Measurements from ENCODE around the gene TNFSF12. TPM values are rescaled to one million over a fixed set of nuclear protein-coding genes. Genes with fewer than 3 reads are reported as not detected.
"Not testable (repeated sequence)": the region's sequence is repeated elsewhere in the genome, so short reads cannot be mapped to it uniquely, and the experiment has no call there.

Gene TNFSF12
- total RNA-seq, 3 donors from 2014 or later: 4.6 to 6.5 (median 6.1) TPM

GRCh38 chr17:7593296-7593695, 44.4 kb downstream of the TNFSF12 start:
- no peak for DNase-seq
- H3K4me1 Mint-ChIP-seq (ENCODE audit: low read depth): no peaks in the 10 kb centered on the region
- no peak overlapping the region for H3K4me3 Mint-ChIP-seq
- no peaks in the 10 kb centered on the region for H3K9me3 Mint-ChIP-seq
- ATAC-seq: no peak
- no peaks in the 10 kb centered on the region for H3K27me3 Mint-ChIP-seq (ENCODE audit: low read depth)
- peaks cover 47% of the 10 kb centered on the region for H3K36me3 Mint-ChIP-seq (ENCODE audit: insufficient read depth)

- H3K4me1 Mint-ChIP-seq (ENCODE audit: low read depth); ATAC-seq; H3K9me3 Mint-ChIP-seq; H3K4me3 Mint-ChIP-seq; H3K27me3 Mint-ChIP-seq (ENCODE audit: low read depth); DNase-seq: not testable (repeated sequence)
- peaks cover 49% of the 10 kb centered on the region for H3K36me3 Mint-ChIP-seq (ENCODE audit: insufficient read depth)
These were observed 48.7 kb downstream of the TNFSF12 start for GRCh38 chr17:7597561-7597960.

- Mint-ChIP-seq H3K9me3 (no peaks in the 10 kb centered on the region), H3K27me3 (ENCODE audit: low read depth) (no peaks in the 10 kb centered on the region), H3K36me3 (ENCODE audit: insufficient read depth) (peaks cover 23% of the 10 kb centered on the region), H3K4me3 (no peak overlapping the region), H3K4me1 (ENCODE audit: low read depth) (peaks cover 9% of the 10 kb centered on the region)
- DNase-seq (no peak), ATAC-seq (no peak)
These were observed 57.4 kb downstream of the TNFSF12 start for GRCh38 chr17:7606280-7606679.

Other genes starting within 250 kb of the TNFSF12 start
- 1,000 to 10,000 TPM; 1,821 to 1,965 (median 1,822) TPM for gene EIF5A, start 241.4 kb upstream of the TNFSF12 start, total RNA-seq
- gene GPS2, start 233.7 kb upstream of the TNFSF12 start, total RNA-seq: 10 to 100 TPM; 80.6 to 92.8 (median 87.1) TPM
- gene NEURL4, start 219.7 kb upstream of the TNFSF12 start, total RNA-seq: 10 to 100 TPM; 73.1 to 88.0 (median 82.4) TPM
- 100 to 1,000 TPM; 119 to 126 (median 123) TPM for gene ACAP1, start 212.5 kb upstream of the TNFSF12 start, total RNA-seq
- gene KCTD11, start 196.9 kb upstream of the TNFSF12 start, total RNA-seq: 1 to 10 TPM; 1.6 to 2.3 (median 1.6) TPM
- gene TMEM95, start 193.9 kb upstream of the TNFSF12 start, total RNA-seq: not detected
- 1 to 10 TPM; 5.6 to 7.4 (median 6.0) TPM for gene TNK1, start 168.0 kb upstream of the TNFSF12 start, total RNA-seq
- 10 to 100 TPM; 67.7 to 69.1 (median 68.9) TPM for gene PLSCR3, start 154.5 kb upstream of the TNFSF12 start, total RNA-seq
- gene TMEM256, start 145.0 kb upstream of the TNFSF12 start, total RNA-seq: 10 to 100 TPM; 29.9 to 33.4 (median 32.0) TPM
- 1 to 10 TPM; 4.9 to 6.4 (median 5.9) TPM for gene NLGN2, start 141.2 kb upstream of the TNFSF12 start, total RNA-seq
- not detected for gene SPEM1, start 128.7 kb upstream of the TNFSF12 start, total RNA-seq
- not detected for gene SPEM2, start 123.4 kb upstream of the TNFSF12 start, total RNA-seq
- not detected for gene SPEM3, start 120.2 kb upstream of the TNFSF12 start, total RNA-seq
- gene TMEM102, start 113.6 kb upstream of the TNFSF12 start, total RNA-seq: 10 to 100 TPM; 11.8 to 13.9 (median 12.0) TPM
- under 1 TPM; 0.19 to 0.32 (median 0.28) TPM for gene FGF11, start 109.5 kb upstream of the TNFSF12 start, total RNA-seq
- gene CHRNB1, start 104.0 kb upstream of the TNFSF12 start, total RNA-seq: 1 to 10 TPM; 3.9 to 4.6 (median 4.3) TPM
- gene ZBTB4, start 69.4 kb upstream of the TNFSF12 start, total RNA-seq: 10 to 100 TPM; 16.0 to 18.0 (median 17.5) TPM
- gene SLC35G6, start 67.6 kb upstream of the TNFSF12 start, total RNA-seq: not detected
- 100 to 1,000 TPM; 184 to 188 (median 188) TPM for gene POLR2A, start 64.7 kb upstream of the TNFSF12 start, total RNA-seq
- 1 to 10 TPM in 2 of 3 donors, under 1 TPM in 1; 0.98 to 1.4 (median 1.3) TPM for gene TNFSF13, start 9.7 kb downstream of the TNFSF12 start, total RNA-seq
- gene SENP3, start 12.9 kb downstream of the TNFSF12 start, total RNA-seq: 100 to 1,000 TPM; 138 to 153 (median 146) TPM
- gene CD68, start 30.6 kb downstream of the TNFSF12 start, total RNA-seq: 1 to 10 TPM; 4.8 to 5.3 (median 4.9) TPM
- 100 to 1,000 TPM; 110 to 134 (median 114) TPM for gene MPDU1, start 34.8 kb downstream of the TNFSF12 start, total RNA-seq
- under 1 TPM; 0.20 to 0.38 (median 0.24) TPM for gene SOX15, start 41.0 kb downstream of the TNFSF12 start, total RNA-seq
- gene FXR2, start 65.8 kb downstream of the TNFSF12 start, total RNA-seq: 10 to 100 TPM; 53.7 to 57.6 (median 54.2) TPM
- gene SAT2, start 78.8 kb downstream of the TNFSF12 start, total RNA-seq: 10 to 100 TPM; 14.9 to 18.1 (median 16.8) TPM
- gene SHBG, start 81.1 kb downstream of the TNFSF12 start, total RNA-seq: not detected
- under 1 TPM; 0.10 to 0.24 (median 0.13) TPM for gene ATP1B2, start 101.9 kb downstream of the TNFSF12 start, total RNA-seq
- gene TP53, start 138.4 kb downstream of the TNFSF12 start, total RNA-seq: 100 to 1,000 TPM in 1 of 3 donors, 10 to 100 TPM in 2; 93.0 to 106 (median 98.9) TPM
- gene WRAP53, start 139.4 kb downstream of the TNFSF12 start, total RNA-seq: 10 to 100 TPM; 27.3 to 34.9 (median 34.3) TPM
- under 1 TPM in 1 of 3 donors, not detected in 2; 0.08 TPM for gene EFNB3, start 156.1 kb downstream of the TNFSF12 start, total RNA-seq
- gene DNAH2, start 168.7 kb downstream of the TNFSF12 start, total RNA-seq: not detected

All from activated T-cell treated with anti-CD3 and anti-CD28 coated beads, Interleukin-2, amount 50 U/mL, for 4 hours (primary cell).